ENCODE data around the gene ITSN1.

ITSN1 gene

GRCh38 chr21:33860332-33860879 lies 218.1 kb downstream of the ITSN1 start:
- TF ChIP-seq YY1 (IDR thresholded peaks at IDR 0.05; ENCODE audit: low read depth) (no peak), FOXM1 (IDR thresholded peaks at IDR 0.05; ENCODE audit: borderline replicate concordance, low read depth) (no peak), MAX (IDR thresholded peaks at IDR 0.05) (no peak)

GRCh38 chr21:33861125-33861524 lies 218.8 kb downstream of the ITSN1 start:
- TF ChIP-seq YY1 (IDR thresholded peaks at IDR 0.05; ENCODE audit: low read depth): no peak
- TF ChIP-seq FOXM1 (IDR thresholded peaks at IDR 0.05; ENCODE audit: borderline replicate concordance, low read depth): no peak
- no peak for TF ChIP-seq REST (IDR thresholded peaks at IDR 0.05; ENCODE audit: low read depth)
- TF ChIP-seq EP300 (IDR thresholded peaks at IDR 0.05; ENCODE audit: borderline replicate concordance): no peak
- TF ChIP-seq NFIC (IDR thresholded peaks at IDR 0.05): no peak
- TF ChIP-seq EGR1 (IDR thresholded peaks at IDR 0.05): no peak
- TF ChIP-seq CREB1 (IDR thresholded peaks at IDR 0.05; ENCODE audit: low read depth): no peak
- TF ChIP-seq RAD21 (IDR thresholded peaks at IDR 0.05; ENCODE audit: low read depth): no peak
- TF ChIP-seq TCF12 (IDR thresholded peaks at IDR 0.05; ENCODE audit: low read depth): no peak

DNA sequence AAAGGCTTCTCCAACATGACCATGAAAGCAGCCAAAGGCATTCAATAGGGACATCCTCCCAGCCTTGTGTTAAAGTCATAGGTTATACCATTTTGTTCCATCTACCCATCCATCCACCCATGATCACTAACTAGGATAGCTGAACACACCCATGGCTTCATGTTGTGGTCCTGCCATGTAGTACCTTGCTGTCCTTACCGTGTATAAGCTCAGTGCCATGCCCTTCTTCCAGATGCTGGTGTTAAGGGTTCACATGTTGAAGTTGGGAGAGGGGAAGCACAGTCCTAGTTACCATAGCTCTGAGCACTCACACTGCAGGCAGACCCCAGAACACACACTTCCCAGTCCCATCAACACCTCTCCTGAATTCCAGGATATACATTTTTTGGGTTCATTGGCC lies 221.8 kb downstream of the ITSN1 start:
- no peak for TF ChIP-seq CEBPB (IDR thresholded peaks at IDR 0.05)

- TF ChIP-seq TAF1 (IDR thresholded peaks at IDR 0.05; ENCODE audit: low read depth) (no peak), REST (IDR thresholded peaks at IDR 0.05; ENCODE audit: low read depth) (no peak), CREB1 (IDR thresholded peaks at IDR 0.05; ENCODE audit: low read depth) (no peak), TEAD4 (IDR thresholded peaks at IDR 0.05) (no peak), RAD21 (IDR thresholded peaks at IDR 0.05; ENCODE audit: low read depth) (no peak)
Measured at GRCh38 chr21:33865176-33865575, 222.9 kb downstream of the ITSN1 start.

DNA sequence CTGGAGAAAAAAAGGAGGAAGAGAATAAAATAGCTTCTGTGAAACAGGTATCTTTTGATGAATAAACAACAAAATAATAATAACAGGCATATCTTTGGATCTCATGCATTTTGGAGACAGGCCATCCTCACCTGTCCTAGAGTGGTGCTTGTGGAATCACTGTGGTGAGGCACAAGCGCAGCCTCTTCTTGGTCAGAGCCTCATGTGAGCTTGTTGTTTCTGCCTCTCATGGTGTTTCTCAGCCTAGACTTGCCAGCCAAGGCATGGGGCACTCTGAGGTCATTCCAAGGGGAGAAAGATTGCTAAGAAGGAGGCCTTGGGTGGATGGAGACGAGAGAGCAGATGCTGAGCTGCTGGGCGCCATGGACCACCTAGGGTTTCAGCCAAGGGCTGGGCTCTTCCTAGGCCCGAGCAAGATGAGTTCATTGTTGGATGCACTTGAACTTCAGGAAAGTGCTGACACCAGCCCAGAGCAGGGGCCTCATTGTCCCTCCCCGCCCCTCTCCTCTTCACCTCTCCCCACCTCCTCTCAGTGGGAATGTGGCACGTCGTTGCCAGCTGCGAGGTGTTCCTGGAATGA lies 223.8 kb downstream of the ITSN1 start:
- TF ChIP-seq FOXM1 (IDR thresholded peaks at IDR 0.05; ENCODE audit: borderline replicate concordance, low read depth) (no peak), YY1 (IDR thresholded peaks at IDR 0.05; ENCODE audit: low read depth) (no peak), NFIC (IDR thresholded peaks at IDR 0.05) (no peak), TCF12 (IDR thresholded peaks at IDR 0.05; ENCODE audit: low read depth) (no peak), ZBTB7A (IDR thresholded peaks at IDR 0.05; ENCODE audit: low read depth) (no peak)

DNA sequence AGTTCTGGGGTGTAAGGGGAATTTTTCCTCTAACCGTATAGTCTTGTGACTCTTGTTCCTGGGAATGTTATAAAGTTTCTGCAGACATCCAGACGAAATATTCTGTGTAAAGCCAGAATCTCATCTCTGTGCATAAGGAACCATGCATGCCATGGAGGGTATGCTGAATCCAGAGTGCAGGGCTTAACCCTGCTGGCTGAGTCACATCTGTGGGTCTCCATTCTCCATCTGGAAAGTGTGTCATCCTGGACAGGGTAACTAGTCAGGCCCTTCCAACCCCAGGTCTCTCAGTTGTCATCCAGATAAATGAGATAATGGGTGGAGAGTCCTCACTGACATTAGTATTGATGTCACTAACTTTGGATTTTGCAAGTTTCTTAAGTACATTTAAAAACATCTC lies 224.5 kb downstream of the ITSN1 start:
- TF ChIP-seq EP300 (IDR thresholded peaks at IDR 0.05; ENCODE audit: borderline replicate concordance) (no peak), EGR1 (IDR thresholded peaks at IDR 0.05) (no peak), REST (IDR thresholded peaks at IDR 0.05; ENCODE audit: low read depth) (no peak), FOXM1 (IDR thresholded peaks at IDR 0.05; ENCODE audit: borderline replicate concordance, low read depth) (no peak), ZBTB7A (IDR thresholded peaks at IDR 0.05; ENCODE audit: low read depth) (no peak), TAF1 (IDR thresholded peaks at IDR 0.05; ENCODE audit: low read depth) (no peak), TCF12 (IDR thresholded peaks at IDR 0.05; ENCODE audit: low read depth) (no peak), NFIC (IDR thresholded peaks at IDR 0.05) (no peak), CEBPB (IDR thresholded peaks at IDR 0.05) (no peak), USF1 (IDR thresholded peaks at IDR 0.05) (no peak), YY1 (IDR thresholded peaks at IDR 0.05; ENCODE audit: low read depth) (no peak), RAD21 (IDR thresholded peaks at IDR 0.05; ENCODE audit: low read depth) (no peak), TEAD4 (IDR thresholded peaks at IDR 0.05) (no peak)

Data from Ishikawa (cell line).